Pulmonary artery endothelial cell (primary cell): ENCODE measurements around the gene LRRC23. TPM values are rescaled to one million over a fixed set of nuclear protein-coding genes. Genes with fewer than 3 reads are reported as not detected.
"Not testable (repeated sequence)": the region's sequence is repeated elsewhere in the genome, so short reads cannot be mapped to it uniquely, and the experiment has no call there.

Source experiments
- DNase-seq: peaks from one replicate; pipeline ENCODE4 v3.0.0-alpha.2; 2011; ENCODE audit warnings: low read depth, low spot score
- total RNA-seq: library from RNA; depleted of rRNA; stranded (reverse); fragments of >200 nt; gene quantifications from 2 replicates; pipeline ENCODE4 v1.2.3, GENCODE V29; 2014

Gene LRRC23
- total RNA-seq, 1 donor from 2014 or later = 4.4 TPM

GRCh38 chr12:6902448-6902847 is 2.2 kb upstream of the LRRC23 start:
- DNase-seq = no peak

GRCh38 chr12:6903722-6904121 is 900 bp upstream of the LRRC23 start:
- no peak for DNase-seq

GRCh38 chr12:6905414-6906040 is 905 bp downstream of the LRRC23 start:
- DNase-seq = no peak

- not testable (repeated sequence) for DNase-seq
These were observed 3.5 kb downstream of the LRRC23 start for GRCh38 chr12:6908141-6908540.

- no peak for DNase-seq
These were observed 5.0 kb downstream of the LRRC23 start for GRCh38 chr12:6909421-6910145.

- no peak for DNase-seq
These were observed 7.7 kb downstream of the LRRC23 start for GRCh38 chr12:6912164-6912935.

- no peak for DNase-seq
These were observed 9.8 kb downstream of the LRRC23 start, which contains the start of gene ENO2 for GRCh38 chr12:6914246-6914946. Gene ENO2 (plus strand): TSS chr12:6914580. CDS start chr12:6915833, 1,253 bp downstream.

GRCh38 chr12:6914947-6915788 is 10.5 kb downstream of the LRRC23 start:
- no peak for DNase-seq

- no peak for DNase-seq
These were observed 11.2 kb downstream of the LRRC23 start for GRCh38 chr12:6915789-6916285.

GRCh38 chr12:6916426-6917200 is 12.0 kb downstream of the LRRC23 start:
- no peak for DNase-seq

- DNase-seq = no peak
These were observed 13.0 kb downstream of the LRRC23 start for GRCh38 chr12:6917491-6918231.

- DNase-seq = no peak
These were observed 15.0 kb downstream of the LRRC23 start for GRCh38 chr12:6919588-6919987.

GRCh38 chr12:6921539-6921938 is 16.9 kb downstream of the LRRC23 start:
- no peak for DNase-seq

GRCh38 chr12:6921996-6922946 is 17.6 kb downstream of the LRRC23 start:
- DNase-seq = no peak

- no peak for DNase-seq
These were observed 18.5 kb downstream of the LRRC23 start for GRCh38 chr12:6923003-6923732.

GRCh38 chr12:6923851-6924250 is 19.2 kb downstream of the LRRC23 start:
- DNase-seq = no peak

- DNase-seq = no peak
These were observed 20.6 kb downstream of the LRRC23 start for GRCh38 chr12:6925239-6925539.
